SK-N-DZ (cell line): ENCODE measurements around the gene ARL9. TPM values are rescaled to one million over a fixed set of nuclear protein-coding genes. Genes with fewer than 3 reads are reported as not detected.
A peak's percentile ranks its signal among the peaks of the same experiment; 100 is the strongest.

Experiments
- DNase-seq: peaks from one replicate; pipeline ENCODE4 v3.0.0-alpha.2; 2015; ENCODE audit warnings: low spot score
- polyA plus RNA-seq, 2 experiments: library from polyadenylated mRNA; depleted of rRNA; stranded (reverse); fragments of >200 nt; gene quantifications; 2 replicates each; pipeline ENCODE4 v1.2.3, GENCODE V29; 2014

Gene ARL9, protein sequence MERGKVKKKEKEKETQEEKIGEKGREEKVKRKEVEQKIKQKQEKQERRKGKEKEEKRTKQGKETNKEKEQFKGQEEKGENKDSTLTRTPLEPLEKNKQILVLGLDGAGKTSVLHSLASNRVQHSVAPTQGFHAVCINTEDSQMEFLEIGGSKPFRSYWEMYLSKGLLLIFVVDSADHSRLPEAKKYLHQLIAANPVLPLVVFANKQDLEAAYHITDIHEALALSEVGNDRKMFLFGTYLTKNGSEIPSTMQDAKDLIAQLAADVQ
- not detected in 2 replicates for polyA plus RNA-seq (2014; cell fraction: cytosol; rRNA removed)
- polyA plus RNA-seq (2014; cell fraction: nucleus; rRNA removed): 0.59 TPM in 1 of 2 replicates, not detected in the other

DNA sequence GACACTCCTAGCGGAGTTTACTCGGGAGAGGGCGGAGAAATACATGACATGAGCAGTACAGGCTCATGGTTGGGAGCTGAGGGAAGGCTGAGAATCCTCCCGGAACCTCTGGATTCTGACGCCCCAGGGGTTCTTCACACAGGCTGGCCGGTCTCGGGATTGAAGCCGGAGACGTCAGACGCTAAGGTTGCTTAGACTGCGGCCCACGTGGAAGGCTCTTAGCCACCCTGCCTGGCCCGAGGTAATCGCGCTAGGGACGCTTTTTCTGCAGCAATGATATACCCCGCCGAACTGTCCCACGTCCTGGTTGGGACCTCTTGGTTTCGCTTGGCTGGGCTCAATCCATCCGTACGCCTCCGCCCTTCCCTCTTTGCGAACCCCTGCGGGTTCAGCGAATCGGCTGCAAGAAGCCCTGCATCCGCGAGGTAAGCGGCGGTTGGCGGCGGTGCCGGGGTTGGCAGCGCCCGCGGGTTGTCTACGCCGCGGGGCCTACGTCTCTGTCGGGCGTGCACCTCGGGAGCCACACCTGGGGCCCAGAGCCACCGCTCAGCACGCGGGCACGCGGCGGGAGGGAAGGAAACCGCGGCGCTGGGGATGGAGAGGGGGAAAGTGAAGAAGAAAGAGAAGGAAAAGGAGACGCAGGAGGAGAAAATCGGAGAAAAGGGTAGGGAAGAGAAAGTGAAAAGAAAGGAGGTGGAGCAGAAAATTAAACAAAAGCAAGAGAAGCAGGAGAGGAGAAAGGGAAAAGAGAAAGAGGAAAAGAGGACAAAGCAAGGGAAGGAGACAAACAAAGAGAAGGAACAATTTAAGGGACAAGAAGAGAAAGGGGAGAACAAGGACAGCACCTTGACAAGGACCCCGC lies at the start of gene ARL9:
TSS of gene ARL9 (plus strand) at position 523 of the 862 bp plus-strand sequence. CDS start at position 595, 72 bp downstream.
- DNase-seq: no peak

DNA sequence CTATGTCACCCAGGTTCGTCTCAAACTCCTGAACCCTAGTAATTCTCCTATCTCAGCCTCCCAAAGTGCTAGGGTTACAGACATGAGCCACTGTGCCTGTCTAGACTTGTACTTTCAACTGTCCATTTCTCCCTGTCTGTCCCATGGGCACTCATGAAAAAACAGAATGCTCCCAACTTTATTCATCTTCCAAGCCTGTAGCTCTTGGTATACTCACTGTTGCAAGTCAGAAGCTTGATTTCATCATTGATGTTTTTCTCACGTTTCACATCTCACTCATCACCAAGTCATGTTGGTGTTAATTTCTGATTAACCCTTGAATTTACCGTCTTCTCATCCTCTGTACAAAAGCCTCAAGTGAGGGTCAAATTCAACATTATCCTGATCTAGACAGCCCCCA lies 45.5 kb upstream of the ARL9 start:
- DNase-seq: no peak

DNA sequence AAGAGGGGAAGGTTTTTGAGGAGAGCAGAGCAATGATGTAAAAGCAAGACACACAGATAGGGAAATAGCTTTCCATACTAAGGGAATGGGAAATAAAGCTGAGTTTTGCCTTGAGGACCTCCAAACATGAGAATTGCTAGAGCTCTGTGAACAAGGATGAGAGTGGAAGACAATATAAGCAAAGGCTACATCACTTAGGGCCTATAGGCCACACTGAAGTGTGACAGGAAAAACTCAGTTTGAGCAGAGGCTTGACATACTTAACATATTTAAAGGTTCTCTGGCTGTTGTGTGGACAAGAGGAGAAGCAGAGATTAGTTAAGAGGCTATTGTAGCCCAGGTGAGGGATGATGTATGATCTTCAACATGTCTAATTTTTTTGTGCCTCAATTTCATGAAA lies 43.4 kb upstream of the ARL9 start:
- DNase-seq: no peak

DNA sequence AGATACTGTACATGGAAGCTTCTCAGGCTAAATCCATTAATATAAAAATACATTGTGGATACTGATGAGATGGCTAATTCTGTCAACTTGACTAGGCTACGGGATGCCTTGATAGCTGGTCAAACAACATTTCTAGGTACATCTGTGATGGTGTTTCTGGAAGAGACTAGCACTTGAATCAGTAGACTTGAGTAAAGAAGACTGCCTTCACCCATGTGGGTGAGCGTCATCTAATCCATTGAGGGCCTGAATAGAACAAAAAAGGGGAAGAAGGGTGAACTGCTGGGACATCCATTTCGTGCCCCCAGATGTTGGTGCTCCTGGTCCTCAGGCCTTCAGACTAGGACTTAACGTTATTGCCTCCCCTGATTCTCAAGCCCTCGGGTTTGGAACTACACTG lies 41.9 kb upstream of the ARL9 start:
- DNase-seq: no peak

DNA sequence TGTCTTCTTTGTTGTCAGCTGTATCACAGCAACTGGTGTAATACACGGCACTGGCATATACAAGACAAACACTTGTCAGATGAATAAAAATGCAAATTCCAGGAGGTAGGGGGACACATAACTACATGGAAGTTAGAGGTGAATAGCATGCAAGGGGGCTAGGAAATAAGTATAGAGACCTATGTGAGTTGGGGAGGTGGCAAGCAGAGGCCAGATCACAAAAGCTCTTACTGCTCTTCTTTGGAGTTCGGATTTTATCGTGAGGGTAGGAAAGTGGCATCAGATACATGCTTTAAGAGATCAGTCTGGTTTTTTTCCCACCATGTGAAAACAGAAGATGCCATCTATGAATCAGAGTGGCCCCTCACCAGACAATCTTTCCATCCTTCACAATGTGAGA lies 41.0 kb upstream of the ARL9 start:
- DNase-seq: no peak

DNA sequence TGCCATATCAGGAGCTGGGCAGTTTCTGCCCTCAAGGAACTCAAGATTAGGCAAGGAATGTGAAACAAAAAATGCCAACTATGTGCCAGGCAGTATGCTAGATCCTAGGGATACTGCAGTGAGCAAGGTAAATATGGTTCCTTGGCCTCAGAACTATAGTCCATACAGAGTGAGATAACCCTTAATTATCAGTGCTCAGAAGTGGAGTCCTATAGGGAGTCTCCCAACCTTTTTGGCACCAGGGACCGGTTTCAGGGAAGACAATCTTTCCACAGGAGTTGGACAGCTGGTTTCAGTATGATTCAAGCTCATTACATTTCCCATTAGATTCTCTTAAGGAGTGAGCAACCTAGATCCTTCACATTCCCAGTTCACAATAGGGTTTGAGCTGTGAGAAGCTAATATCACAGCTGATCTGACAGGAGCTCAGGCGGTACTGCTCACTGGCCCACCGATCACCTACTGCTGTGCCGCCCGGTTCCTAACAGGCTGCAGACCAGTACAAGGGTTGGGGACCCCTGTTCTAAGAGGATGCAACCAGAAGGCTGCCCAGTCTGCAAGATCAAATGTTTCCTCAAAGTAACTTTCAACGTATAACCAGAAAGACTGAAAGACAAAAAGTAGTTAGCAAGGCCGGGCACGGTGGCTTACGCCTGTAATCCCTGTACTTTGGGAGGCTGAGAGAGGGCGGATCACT lies 39.8 kb upstream of the ARL9 start:
- no peak for DNase-seq

DNA sequence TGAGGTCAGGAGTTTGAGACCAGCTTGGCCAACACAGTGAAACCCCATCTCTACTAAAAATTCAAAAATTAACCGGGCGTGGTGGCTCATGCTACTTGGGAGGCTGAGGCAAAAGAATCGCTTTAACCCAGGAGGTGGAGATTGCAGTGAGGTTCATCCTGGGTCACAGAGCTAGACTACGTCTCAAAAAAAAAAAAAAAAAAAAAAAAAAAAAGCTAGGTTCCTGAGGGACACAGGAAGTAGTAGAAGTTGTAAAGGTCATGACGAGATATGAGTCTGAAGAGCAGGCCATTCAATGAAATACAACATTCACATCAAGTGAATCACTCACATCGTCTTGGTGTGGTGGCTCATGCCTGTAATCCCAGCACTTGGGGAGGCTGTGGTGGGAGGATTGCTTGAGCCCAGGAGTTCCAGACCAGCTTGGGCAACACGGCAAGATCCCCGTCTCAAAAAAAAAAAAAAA lies 39.3 kb upstream of the ARL9 start:
- DNase-seq: peak; percentile 3

DNA sequence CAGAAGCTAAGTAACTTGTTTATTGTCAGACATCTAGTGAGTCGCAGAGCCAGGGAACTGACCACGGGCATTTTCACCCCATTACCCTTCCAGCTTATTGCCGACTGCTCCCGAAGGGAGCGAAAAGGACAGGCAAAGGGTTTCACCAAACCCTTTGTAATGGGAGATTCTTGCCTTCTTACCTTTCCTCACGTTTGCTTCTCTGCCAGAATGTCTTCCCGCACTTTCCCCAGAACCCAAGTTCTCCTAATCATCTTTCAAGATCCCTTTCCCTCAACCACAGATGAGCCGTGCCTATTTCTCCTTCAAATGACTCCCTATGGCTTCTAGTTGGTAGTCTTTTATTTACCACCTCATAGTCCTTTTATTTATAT lies 38.7 kb upstream of the ARL9 start:
- DNase-seq: no peak

DNA sequence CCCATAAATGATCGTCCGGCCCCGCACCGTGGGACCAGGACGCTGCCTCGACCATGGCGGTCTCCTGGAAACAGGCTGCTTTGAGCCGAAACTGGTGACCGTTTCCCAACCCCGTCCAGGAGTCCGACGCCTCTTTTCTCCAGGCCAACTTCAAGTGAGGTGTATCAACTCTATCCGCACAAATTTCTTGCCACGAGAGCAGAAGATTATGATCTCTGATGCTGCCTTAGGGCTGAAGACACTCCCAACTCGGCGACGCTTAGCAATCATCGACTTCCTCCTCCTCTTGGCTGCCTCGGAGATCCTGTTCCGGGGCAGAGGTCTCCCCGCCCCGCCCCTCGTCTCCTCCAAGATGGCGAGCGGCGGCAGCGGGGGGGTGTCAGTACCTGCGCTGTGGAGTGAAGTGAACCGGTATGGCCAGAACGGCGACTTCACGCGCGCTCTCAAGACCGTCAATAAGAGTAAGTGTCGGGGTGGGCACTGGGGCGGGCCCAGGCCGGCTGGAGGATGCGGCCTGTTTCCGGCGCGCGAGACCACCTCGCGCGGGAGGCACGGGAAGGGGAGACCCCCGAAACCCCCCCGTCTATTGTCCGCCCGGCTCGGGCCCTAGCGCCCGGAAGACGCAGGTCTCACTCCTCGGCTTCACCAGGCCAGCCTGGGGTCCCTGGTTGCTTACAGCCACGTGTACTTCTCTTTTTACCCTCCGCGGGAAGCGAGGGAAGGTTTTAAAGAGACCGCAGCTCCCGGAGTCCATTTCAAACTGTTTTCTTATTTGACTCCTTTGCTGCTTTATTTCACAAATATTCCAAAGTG lies 38.1 kb upstream of the ARL9 start, which contains the start of gene SRP72:
TSS of gene SRP72 (plus strand) at position 334 of the 813 bp plus-strand sequence. CDS start at position 353, 19 bp downstream.
- DNase-seq: peak; percentile 85

DNA sequence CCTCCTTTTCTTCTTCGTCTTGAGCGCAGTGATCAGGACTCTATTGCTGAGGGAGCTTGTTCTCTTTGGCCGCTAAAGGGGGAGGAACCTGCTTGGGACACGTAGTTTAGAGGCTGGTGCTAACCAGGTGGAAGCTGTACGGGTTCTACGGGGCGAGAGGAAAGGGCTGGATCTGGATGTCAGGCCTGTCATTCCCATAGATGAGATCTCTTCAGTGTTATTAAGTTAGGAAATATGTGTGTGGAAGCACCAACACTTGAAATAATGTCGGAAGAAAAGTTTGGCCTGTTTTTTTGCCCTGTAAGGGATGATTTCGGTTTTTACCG lies 37.5 kb upstream of the ARL9 start:
- peak; percentile 12 for DNase-seq

DNA sequence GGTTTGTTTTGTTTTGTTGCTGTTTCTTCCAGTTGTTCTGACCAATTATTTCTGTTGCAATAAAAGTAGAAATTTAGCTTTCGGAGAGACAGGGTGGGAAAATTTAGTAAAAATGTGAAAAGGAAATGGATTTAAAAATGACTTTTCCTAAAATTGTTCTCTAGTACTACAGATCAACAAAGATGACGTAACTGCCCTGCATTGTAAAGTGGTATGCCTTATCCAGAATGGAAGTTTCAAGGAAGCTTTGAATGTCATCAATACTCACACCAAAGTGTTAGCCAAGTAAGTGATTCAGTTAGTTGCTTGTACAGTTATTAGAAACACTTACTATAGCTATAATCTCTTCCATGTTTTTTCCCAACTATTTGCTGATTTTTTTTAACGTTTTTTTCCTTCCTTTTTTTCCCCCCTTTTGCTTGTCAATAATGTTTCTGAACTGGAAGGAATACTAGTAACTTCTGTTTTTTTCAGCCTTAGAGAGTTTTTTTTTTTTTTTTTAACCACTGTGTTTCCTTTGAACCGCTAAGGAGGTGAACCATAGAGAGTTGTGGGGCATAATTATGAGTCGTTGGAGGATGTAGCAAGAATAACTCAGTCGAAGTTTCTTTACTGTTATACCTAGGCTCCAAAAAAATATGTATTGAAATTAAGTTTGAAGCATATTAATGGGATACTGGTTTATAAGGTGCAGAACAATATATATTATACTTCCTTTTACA lies 35.9 kb upstream of the ARL9 start:
- DNase-seq: no peak

DNA sequence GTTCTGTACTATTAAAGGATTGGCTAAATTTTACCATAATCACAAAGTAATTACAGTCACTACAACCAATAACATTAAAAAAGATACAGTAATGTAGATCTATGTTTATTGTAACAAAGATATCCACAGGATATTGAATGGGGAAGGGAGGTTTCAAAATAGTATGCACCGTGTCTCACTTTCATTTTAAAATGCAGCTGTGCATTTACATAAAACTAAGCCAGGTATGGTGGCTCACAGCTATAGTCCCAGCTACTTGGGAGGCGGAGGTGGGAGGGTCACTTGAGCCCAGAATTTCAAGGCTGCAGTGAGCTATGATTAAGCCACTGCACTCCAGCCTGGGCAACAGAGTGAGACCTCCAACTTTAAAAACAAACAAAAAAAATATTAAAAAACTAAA lies 29.7 kb upstream of the ARL9 start:
- no peak for DNase-seq

DNA sequence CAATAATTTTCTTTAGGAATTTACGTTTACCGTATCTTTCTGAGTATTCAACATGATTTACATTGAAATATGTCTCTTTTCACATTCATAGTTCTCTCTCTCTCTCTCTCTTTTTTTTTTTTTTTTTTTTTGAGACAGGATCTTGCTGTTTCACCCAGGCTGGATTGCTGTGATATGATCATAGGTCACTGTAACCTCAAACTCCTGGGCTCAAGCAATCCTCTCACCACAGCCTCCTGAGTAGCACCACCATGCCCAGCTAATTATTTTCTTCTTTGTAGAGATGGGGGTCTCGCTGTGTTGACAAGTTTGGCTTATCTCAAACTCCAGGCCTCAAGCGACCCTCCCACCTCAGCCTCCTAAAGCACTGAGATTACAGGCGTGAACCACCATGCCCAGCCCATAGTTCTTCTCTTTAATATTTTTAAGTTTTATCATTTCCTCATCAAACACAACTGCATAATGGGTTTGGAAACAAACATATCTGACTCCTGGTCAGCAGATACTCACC lies 28.3 kb upstream of the ARL9 start:
- no peak for DNase-seq

DNA sequence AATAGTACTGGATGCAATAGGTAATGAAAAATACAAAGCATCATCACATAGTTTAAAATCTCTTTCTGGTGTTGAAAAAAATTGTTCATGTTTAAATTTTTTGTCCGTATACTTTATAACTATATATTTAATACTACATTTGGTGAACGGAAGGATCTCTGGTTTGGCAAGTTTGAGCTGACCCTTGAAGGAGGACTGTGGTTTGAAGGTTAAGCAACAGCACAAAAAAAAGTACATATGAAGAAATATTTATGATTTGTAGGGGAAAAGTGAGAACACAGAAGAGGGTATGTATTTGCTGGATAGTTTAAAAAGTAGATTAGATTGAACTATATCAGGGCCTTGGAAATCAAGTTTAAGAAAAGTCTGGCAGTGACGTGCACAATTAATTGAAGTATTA lies 24.9 kb upstream of the ARL9 start:
- DNase-seq: no peak

DNA sequence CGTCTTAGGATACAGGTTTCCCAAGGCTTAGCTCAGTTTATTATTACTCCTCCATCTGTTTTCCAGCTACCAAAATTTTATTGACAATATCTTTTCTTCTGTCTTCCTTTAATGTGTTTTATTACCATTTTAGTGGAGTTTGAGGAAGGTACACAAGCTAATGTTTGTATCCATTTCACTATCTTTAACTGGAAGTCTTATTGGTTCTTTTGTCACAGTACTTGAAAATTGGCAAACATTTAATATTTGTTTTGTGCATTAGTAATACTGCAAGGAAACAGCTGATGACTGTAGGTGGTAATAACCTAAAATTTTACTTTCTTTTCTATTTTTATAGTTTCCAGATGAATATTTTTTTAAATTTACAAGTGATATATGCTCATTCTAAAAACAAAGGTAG lies 9.3 kb upstream of the ARL9 start:
- DNase-seq: no peak

DNA sequence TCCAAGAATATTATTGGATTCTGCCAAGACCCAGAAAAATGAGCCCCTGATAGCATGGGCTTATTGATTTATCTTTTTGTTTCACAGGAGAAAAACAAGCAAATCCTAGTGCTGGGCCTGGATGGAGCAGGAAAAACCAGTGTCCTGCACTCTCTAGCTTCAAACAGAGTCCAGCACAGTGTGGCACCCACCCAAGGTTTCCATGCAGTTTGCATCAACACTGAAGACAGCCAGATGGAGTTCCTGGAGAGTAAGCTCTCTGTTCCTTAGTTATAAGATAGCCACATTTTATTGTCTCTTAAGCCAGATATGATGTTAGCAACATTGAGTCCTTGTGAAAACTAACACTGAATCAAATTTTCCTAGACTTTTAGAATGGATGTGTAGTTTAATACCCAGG lies 5.5 kb downstream of the ARL9 start:
- no peak for DNase-seq

DNA sequence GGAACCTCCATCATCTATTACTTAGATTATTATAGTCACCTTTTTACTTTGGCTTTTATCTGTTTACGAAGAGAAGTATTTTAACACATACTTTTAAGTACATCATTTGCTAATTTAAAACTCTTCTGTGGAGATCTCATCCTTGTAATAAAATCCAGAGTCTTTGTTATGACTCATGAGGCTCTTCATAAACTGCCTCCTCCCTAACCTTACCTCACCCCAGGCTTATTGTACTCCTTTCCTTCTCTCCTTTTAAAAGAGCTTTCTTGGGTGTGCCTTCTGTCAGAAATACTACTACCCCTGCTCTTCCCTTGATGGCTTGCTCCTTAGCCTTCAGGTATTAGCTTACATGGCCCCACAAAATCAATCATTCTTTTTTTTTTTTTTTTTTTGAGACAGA lies 6.6 kb downstream of the ARL9 start:
- DNase-seq: no peak

DNA sequence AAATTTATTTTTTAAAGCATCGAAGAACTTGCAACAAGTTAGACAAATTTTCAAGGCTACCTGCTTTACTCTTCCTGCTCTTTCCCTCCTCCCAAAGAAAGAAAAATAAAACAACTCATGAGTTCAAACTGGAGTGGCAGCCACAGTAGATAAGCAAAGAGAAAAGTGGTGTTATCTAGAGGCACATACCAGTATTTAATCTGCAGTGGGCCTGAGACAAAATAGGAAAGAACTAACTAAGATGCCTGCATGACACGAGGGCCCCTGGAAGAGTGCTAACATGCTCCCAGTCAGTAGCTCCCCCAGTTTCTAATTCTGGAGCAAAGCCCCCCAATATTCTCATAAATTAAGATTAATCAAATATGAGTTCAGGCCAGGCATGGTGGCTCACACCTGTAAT lies 7.9 kb downstream of the ARL9 start:
- no peak for DNase-seq

DNA sequence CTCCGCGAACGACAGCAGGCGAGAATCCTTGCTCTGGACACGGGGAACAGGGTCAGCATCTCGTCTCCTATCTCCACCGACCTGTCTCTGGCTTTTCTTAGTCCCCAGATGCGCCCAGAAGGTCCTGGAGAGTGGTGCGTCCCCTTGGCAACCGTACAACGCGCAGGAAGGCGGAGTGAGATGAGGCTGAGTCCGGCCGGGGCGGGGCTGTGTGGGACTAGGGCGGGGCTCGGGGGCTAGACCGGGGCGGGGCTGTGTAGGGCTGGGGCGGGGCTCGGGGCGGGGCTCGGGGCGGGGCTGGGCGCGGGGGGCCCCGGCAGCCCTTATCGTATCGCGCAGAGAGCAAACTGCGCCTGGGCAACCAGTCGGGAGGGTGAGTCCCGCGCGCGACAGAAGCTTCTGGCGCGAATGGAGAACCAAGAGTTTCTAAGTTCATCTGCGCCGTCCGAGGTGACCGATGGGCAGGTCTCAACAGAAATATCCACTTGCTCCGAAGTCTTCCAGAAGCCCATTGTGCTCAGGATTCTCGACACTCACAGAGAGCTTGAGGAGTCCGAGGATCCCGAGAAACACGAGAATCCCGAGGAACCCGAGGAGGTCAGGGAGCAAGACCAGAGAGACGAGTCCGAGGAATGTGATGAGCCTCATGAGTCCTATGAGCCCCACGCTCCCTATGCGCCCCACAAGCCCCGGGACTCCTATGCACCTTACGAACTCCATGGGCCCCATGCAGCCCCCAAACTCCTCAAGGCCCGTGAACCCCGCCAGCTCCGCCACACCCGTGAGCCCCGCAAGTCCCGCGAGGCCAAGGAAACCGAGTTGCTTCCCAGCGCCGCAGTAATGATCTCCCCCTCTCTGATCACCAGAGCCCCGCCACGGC lies 24.9 kb downstream of the ARL9 start:
- DNase-seq: peak; percentile 87
